ENCODE data around the gene YAE1.

Gene YAE1

DNA sequence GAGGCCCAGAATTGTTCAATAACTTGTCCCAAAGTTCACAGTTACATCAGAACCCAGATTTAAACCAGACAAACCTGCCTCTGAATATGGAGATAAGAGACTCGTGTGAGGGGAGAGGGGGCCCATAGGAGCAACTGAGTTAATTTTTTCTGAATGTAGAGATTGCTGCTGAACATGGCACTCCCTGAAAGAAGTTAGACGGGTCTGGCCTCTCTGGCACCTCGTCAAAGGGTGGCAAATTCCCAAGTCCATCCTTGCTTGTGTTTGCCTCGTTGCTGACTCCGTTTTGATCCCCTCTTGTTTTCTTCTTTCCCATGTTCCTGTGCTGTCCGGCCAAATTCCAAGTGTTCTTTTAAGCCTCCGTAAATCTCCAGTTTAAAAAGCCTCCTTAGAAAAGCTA is 35.2 kb upstream of the YAE1 start:
- Histone ChIP-seq H3K4me3 (ENCODE audit: low read depth, low read length) (no peak overlapping the region), H3K27ac (no peak overlapping the region), H3K4me1 (peaks cover 10% of the 10 kb centered on the region), H3K36me3 (ENCODE audit: control insufficient read depth, insufficient read depth, low read length) (no peaks in the 10 kb centered on the region), H3K27me3 (ENCODE audit: control insufficient read depth, insufficient read depth, low read length) (no peaks in the 10 kb centered on the region), H3K9ac (no peak overlapping the region), H2AFZ (no peak overlapping the region), H3K4me2 (ENCODE audit: low read length) (no peak overlapping the region), H3K79me2 (no peaks in the 10 kb centered on the region), H3K9me3 (ENCODE audit: control insufficient read depth, low read length) (no peaks in the 10 kb centered on the region)
- TF ChIP-seq, protein P1, sequence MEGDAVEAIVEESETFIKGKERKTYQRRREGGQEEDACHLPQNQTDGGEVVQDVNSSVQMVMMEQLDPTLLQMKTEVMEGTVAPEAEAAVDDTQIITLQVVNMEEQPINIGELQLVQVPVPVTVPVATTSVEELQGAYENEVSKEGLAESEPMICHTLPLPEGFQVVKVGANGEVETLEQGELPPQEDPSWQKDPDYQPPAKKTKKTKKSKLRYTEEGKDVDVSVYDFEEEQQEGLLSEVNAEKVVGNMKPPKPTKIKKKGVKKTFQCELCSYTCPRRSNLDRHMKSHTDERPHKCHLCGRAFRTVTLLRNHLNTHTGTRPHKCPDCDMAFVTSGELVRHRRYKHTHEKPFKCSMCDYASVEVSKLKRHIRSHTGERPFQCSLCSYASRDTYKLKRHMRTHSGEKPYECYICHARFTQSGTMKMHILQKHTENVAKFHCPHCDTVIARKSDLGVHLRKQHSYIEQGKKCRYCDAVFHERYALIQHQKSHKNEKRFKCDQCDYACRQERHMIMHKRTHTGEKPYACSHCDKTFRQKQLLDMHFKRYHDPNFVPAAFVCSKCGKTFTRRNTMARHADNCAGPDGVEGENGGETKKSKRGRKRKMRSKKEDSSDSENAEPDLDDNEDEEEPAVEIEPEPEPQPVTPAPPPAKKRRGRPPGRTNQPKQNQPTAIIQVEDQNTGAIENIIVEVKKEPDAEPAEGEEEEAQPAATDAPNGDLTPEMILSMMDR (IDR thresholded peaks at IDR 0.05) = no peak

DNA sequence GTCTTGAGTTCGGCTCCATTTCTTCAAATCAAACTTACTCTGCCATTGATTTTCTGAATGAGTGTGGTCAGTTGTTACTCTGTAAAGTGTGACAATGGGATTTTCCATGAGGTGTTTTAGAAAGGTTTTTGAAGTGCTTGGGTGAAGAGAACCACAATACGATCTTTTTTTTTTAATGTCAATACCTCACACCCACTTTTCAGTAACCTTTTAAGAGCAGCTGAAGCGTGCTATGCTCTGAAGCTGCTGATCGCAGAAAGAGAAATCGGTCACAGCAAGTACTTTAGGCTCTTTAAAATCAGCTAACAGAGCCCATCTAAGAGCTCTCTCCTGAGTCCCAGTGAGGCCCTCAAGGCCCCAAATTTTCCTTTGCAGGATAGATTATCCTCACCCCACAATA is 34.4 kb upstream of the YAE1 start:
- Histone ChIP-seq H2AFZ (peak overlapping the region; percentile 17), H3K36me3 (ENCODE audit: control insufficient read depth, insufficient read depth, low read length) (no peaks in the 10 kb centered on the region), H3K27me3 (ENCODE audit: control insufficient read depth, insufficient read depth, low read length) (no peaks in the 10 kb centered on the region), H3K4me3 (ENCODE audit: low read depth, low read length) (no peak overlapping the region), H3K4me1 (peaks cover 10% of the 10 kb centered on the region), H3K27ac (no peak overlapping the region), H3K9me3 (ENCODE audit: control insufficient read depth, low read length) (no peaks in the 10 kb centered on the region), H3K79me2 (no peaks in the 10 kb centered on the region), H3K4me2 (ENCODE audit: low read length) (no peak overlapping the region), H3K9ac (no peak overlapping the region)
- TF ChIP-seq, protein P1 (IDR thresholded peaks at IDR 0.05) = no peak

DNA sequence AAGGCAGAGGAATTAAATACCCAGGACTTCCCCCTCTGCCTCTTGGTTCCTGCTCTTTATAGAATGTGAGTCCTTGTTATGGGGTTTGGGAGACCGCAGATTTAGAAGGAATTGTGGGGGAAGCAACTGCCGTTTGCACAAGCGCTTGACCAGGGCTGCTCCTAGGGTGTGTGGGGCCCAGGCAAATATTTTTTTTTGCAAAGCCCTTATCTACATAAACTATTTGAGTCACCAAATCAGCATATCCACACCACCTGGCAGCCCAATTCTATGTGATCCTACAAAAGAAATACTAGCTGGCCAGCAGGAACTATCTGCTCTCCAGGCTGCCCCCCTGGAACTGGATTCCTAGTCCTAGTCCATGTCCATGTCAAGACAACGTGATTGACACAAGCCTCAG is 33.4 kb upstream of the YAE1 start:
- H3K27ac ChIP-seq = no peak overlapping the region

DNA sequence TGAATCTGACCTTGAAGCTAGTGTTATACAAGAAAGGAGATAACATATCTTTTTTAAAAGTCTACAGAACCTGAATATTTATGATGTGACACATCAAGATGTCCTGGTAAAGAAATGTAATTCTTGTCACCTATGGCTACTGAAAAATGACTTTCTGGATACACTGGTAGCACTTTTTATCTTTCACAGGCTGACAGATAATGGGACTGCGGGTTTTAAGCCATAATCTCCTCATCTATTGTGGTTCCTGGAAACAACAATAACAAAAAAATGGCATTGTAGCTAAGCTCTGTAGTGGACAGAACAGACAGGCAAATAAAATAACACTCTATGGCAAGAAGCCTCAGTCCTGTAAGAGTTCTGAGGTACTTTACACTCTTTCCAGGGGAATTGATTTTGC is 31.6 kb upstream of the YAE1 start:
- no peaks in the 10 kb centered on the region for H3K79me2 ChIP-seq
- H3K9me3 ChIP-seq (ENCODE audit: control insufficient read depth, low read length) = no peaks in the 10 kb centered on the region
- peak overlapping the region; percentile 4 for H2AFZ ChIP-seq
- H3K4me1 ChIP-seq = peaks cover 10% of the 10 kb centered on the region
- no peaks in the 10 kb centered on the region for H3K36me3 ChIP-seq (ENCODE audit: control insufficient read depth, insufficient read depth, low read length)
- no peak overlapping the region for H3K9ac ChIP-seq
- H3K27me3 ChIP-seq (ENCODE audit: control insufficient read depth, insufficient read depth, low read length) = no peaks in the 10 kb centered on the region
- H3K4me2 ChIP-seq (ENCODE audit: low read length) = no peak overlapping the region
- TF ChIP-seq, protein P1 (IDR thresholded peaks at IDR 0.05) = no peak
- no peak overlapping the region for H3K4me3 ChIP-seq (ENCODE audit: low read depth, low read length)
- H3K27ac ChIP-seq = peak overlapping the region; percentile 20

More for the DNA sequence above, 33.4 kb upstream of the YAE1 start:
- no peaks in the 10 kb centered on the region for H3K27me3 ChIP-seq (ENCODE audit: control insufficient read depth, insufficient read depth, low read length)
- H3K4me2 ChIP-seq (ENCODE audit: low read length) = no peak overlapping the region
- TF ChIP-seq, protein P1 (IDR thresholded peaks at IDR 0.05) = no peak
- H3K9me3 ChIP-seq (ENCODE audit: control insufficient read depth, low read length) = no peaks in the 10 kb centered on the region
- no peak overlapping the region for H3K9ac ChIP-seq
- H3K4me1 ChIP-seq = peaks cover 10% of the 10 kb centered on the region
- H2AFZ ChIP-seq = no peak overlapping the region
- no peaks in the 10 kb centered on the region for H3K79me2 ChIP-seq
- H3K4me3 ChIP-seq (ENCODE audit: low read depth, low read length) = no peak overlapping the region
- H3K36me3 ChIP-seq (ENCODE audit: control insufficient read depth, insufficient read depth, low read length) = no peaks in the 10 kb centered on the region

DNA sequence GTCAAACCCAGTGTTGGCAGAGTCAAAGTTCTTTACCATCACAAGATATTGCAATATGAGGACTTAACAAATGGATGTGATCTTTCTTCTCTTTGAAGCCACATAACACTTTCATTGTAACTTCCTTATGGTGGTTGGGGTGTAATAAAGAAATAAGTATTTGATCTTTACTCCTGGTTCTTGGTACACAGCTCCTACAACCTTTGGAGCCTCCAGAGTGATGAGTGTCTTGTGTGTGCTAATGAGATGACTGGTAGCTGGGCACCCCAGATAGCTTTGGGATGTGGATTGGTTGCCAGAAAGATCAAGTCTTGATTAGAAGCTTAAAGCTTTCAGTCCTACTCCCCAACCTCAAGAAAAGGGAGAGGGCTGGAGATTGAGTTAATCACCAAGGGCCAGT is 31.1 kb upstream of the YAE1 start:
- no peak overlapping the region for H3K4me3 ChIP-seq (ENCODE audit: low read depth, low read length)
- no peak overlapping the region for H3K9ac ChIP-seq
- no peak overlapping the region for H3K4me2 ChIP-seq (ENCODE audit: low read length)
- TF ChIP-seq, protein P1 (IDR thresholded peaks at IDR 0.05) = no peak
- no peaks in the 10 kb centered on the region for H3K27me3 ChIP-seq (ENCODE audit: control insufficient read depth, insufficient read depth, low read length)
- H3K4me1 ChIP-seq = peaks cover 14% of the 10 kb centered on the region
- H3K27ac ChIP-seq = peak overlapping the region; percentile 20
- H3K9me3 ChIP-seq (ENCODE audit: control insufficient read depth, low read length) = no peaks in the 10 kb centered on the region
- H3K79me2 ChIP-seq = no peaks in the 10 kb centered on the region
- no peaks in the 10 kb centered on the region for H3K36me3 ChIP-seq (ENCODE audit: control insufficient read depth, insufficient read depth, low read length)
- no peak overlapping the region for H2AFZ ChIP-seq
